HG02571 (cell line): ENCODE data around the gene CYTH1.

Source experiments
- ATAC-seq: cut with Tn5 transposase; IDR thresholded peaks from one replicate; pipeline ENCODE4 v1.9.1; 2021; ENCODE audit warnings: mild to moderate bottlenecking, moderate library complexity; ENCODE audit not compliant: unreplicated experiment

Gene CYTH1

GRCh38 chr17:78718575-78719208 lies 63.4 kb downstream of the CYTH1 start:
- no peak for ATAC-seq

- ATAC-seq, result no peak
Observed at GRCh38 chr17:78717431-78717980, 64.6 kb downstream of the CYTH1 start.

DNA sequence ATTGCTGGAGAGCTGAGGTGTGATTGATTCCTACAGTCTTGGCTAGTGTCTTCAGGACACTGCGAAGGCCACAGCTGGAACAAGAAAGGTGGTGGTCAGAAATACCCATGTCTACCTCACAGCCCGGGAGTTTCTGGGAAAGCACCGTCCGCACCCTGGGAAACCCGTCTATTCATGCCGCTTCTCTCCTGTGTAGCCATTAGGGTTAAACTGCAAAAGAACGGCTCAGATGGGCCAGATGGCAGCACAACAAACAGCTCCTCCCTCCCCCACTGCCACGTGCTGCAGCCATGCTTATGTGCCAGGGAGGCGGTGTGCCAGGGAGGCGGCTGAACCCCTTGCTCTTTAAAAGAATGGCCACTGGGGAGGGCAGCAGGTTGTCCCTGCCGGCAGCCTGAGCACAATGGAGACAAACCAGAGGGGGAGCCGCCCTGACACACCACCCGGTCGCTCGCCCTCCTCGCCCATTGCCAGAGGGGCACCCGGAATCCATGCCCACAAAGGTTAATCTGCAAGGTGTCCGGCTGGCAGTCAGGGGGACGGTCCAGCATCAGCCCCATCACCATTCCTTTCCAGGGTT lies 65.2 kb downstream of the CYTH1 start:
- ATAC-seq, result no peak

DNA sequence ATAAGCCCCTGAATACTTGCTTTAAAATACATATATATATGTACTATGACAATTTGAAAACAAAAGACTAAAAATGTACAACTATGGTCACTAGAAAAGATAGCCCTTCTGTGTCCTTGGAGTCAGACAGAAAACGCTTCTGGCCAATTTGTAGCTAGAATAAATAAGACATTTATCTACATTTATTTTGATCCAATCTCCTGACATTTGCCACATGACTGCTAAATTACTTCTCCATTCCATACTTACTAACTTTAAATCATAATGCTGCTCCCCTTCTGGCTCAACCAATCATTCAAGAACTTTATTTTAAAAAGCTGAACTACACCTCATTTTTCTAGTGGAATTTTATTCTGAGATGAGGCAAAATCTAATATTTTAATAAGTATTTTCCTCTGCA lies 65.8 kb downstream of the CYTH1 start:
- no peak for ATAC-seq

DNA sequence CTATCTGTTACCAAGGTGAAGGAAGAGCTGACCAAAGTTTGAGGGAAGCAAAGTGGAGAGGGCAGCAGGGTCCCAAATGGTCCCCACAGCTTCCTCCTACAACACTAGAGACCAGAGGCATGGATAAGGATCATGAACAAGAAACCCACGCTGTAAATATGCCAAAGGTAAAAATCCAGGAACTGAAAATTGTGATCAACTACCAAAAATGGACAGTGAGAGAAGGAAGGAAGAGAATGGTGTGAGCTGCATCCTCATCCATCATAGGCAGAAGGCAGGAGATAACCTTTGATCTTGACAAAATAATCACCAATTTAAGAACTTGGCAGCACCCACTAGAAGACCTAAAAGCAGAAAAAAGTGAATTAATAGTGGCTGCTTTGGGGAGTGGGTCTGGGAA lies 66.2 kb downstream of the CYTH1 start:
- ATAC-seq, result no peak

DNA sequence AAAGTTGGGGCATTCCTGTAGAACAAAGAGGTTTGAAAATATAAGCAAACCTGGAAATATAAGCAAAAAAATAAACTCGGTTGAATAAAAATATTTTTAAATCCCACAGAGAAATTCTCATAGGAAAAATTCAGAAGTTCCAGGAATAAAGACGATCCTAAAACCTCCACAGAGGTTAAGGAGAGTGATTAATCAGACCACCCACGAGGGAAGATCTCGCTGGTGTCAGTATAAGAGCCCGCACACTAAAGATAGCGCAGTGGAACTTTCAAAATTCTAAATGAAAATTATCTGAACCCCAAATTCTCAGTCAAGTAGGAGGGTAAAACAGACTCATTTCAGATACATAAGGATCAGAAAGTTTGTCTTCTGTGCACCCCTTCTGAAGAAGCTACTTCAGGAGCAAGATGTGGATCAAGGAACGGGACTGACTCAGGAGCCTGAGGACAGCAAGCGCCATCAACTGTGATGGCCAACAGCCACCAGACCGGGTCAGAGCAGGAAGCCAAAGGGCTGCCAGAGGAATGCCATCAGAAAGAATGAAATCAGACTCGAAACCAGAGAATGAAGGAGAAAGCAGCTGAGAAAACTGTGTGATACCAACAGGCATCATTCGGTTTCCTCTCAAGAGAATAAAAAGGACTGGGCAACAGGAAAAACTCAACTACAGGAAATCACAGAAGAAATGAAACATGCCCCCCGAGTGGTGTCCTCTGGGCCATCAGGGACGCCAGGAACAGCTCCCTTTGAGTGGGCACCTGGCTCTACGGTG lies 66.9 kb downstream of the CYTH1 start:
- ATAC-seq, result no peak

DNA sequence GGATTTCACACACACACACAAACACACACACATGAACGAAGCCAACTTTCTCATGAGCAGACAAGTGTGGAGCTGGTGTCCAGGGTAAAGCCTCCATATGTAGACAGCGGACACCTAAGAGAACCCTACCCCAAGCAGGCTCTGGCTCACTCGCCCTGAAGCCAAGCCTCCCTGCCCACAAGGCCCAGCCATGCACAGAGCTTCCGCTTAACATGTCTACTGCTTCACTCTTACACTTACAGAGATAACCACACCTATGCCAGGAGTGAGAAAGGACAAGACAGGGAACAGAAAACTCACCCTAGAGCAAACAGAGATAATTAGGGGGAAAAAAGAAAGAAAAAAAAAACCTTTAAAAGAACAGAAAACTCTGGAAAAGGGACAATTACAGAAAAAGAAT lies 67.5 kb downstream of the CYTH1 start:
- no peak for ATAC-seq

- no peak for ATAC-seq
Observed at GRCh38 chr17:78712043-78712442, 70.0 kb downstream of the CYTH1 start.

- ATAC-seq, result no peak
Observed at GRCh38 chr17:78710607-78711006, 71.5 kb downstream of the CYTH1 start.

- ATAC-seq, result no peak
Observed at GRCh38 chr17:78709751-78710181, 72.3 kb downstream of the CYTH1 start.

DNA sequence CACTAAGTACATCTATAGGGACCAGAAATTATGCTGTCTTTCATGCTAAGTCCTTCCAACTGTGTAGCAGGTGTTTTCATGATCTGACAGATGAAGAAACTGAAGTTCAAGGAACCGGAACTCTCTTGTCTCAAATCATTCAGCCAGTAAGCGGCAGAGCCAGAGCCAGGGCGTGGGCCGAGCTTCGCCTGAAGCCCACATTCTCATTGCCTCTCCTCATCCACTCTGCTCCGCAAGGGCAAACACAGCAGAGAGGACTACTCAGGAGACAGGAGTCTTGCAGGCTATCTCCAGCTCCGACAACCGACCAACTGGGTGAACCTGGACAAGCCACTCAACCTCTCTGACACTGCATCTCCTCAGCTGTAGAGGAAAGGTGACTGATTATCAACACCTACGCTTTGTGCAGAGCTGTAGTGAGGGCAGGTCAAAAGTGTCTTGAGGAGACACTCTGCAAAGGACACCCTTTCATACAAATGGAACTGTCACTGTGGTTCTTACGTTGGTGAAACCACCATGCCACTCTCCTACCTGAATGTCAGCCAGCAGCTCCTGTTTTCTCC lies 72.9 kb downstream of the CYTH1 start:
- no peak for ATAC-seq

GRCh38 chr17:78708510-78708973 lies 73.5 kb downstream of the CYTH1 start:
- no peak for ATAC-seq

DNA sequence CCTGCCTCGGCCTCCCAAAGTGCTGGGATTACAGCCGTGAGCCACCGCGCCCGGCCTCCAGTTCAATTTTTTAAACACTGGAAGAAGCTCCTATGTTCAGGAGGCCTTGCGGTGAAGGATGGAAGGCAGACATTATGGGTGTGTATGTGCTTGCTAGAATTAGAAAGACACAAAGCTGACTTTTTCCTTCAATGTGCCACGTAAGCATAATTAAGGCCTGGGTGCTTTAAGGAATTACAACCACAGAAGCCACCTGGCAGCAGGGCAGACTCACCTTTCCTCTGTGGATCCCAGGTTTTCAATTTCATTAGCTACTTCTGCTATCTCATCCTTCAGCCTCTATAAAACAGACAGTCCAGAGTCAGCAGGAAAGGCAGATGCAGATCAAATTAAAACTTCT lies 74.2 kb downstream of the CYTH1 start:
- no peak for ATAC-seq

DNA sequence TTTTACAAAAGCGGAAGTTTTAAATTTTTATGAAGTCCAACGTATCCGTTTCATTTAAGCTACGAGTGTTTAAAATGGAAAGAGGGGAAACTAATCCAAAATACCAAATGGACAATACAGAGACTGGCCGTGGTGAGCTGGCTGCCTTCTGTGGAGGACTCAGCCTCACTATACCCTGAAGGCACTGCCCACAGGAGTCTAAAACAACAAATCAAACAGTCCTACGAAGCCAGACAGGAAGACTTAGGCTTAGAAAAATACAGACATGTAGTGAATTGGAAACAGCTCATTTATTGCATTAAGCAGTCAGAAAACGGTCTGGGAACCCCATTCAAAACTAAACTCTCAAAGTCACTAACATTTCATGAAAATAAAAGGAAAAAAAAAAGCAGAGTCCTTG lies 75.1 kb downstream of the CYTH1 start:
- ATAC-seq, result no peak

GRCh38 chr17:78706271-78706915 lies 75.7 kb downstream of the CYTH1 start:
- no peak for ATAC-seq

- ATAC-seq, result no peak
Observed at GRCh38 chr17:78705071-78705470, 77.0 kb downstream of the CYTH1 start.

GRCh38 chr17:78704594-78704993 lies 77.5 kb downstream of the CYTH1 start:
- no peak for ATAC-seq

DNA sequence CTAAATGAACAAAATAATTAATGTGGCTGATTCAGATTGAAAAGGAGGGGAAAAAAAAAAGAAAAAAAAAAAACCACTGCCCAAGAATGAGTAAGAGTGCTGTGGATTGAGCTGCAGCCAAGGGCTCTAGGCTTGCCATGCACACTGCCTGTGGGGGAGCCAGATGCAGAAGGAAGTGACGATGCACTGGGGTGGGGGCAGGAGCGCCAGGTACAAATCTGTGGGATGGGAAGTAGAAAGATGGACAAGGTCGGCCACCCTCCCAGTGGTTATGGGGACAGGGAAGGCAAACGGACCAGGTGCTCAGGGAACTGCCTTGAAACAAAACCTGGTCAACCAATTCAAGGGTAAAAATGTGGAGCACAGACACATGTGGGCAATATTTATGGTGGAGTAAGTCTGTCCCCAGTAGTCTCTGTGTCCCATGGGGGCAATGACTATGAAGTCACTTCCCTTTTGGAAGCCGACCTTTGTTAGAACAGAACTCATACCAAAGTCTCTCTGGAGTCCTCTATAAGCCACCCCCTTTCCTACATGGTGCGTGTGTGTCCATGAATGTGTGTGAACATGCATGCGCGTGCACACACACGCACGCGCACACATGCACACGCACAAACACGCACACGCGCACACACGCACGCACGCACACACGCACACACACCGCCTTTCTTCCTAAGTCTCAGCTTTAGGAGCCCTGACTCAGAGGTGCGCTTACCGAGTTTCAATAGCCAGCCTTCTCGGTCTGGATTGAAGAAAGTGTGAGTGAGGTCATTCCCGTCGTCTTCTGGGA lies 84.3 kb downstream of the CYTH1 start:
- no peak for ATAC-seq

DNA sequence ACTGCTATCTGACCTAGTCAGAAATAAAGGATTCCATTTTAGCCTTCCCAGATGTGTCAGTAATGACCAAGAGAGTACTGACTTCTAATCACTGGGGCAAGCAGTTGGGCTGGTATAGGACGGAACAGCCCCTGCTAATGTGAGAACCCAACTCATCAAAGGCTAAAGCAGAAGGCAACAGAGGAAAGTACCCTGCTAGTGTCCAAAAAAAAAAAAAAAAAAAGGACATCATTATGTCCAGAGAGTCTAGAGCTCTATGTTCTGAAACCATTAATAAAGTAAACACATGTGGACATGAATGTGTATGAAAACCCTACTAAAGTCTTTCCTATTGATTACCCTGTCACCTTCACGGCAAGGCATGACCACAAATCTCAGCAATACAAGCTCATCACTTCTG lies 85.0 kb downstream of the CYTH1 start:
- no peak for ATAC-seq
